ENCODE measurements around the gene MOSPD3.

GRCh38 chr7:100604028-100604975 is 8.0 kb upstream of the MOSPD3 start:
- peak; percentile 70 for TF ChIP-seq TAF1 (IDR thresholded peaks at IDR 0.05; ENCODE audit: low read depth, low read length)
- TF ChIP-seq TEAD4 (IDR thresholded peaks at IDR 0.05; ENCODE audit: low read depth, low read length), result no peak
- peak in 1 of 3 experiments; percentile 27; a peak in 2 of 4 replicates for TF ChIP-seq CTCF (IDR thresholded peaks at IDR 0.05; ENCODE audit: control extremely low read depth in 1 of 3, insufficient read depth in 1 of 3, low read depth in 1 of 3, low read length in 3 of 3)
- no peak for TF ChIP-seq GTF2F1 (IDR thresholded peaks at IDR 0.05; ENCODE audit: borderline replicate concordance, low read depth, low read length)
- TF ChIP-seq CTBP2 (IDR thresholded peaks at IDR 0.05; ENCODE audit: borderline replicate concordance, insufficient read depth, insufficient read length, low read length), result no peak
- TF ChIP-seq YY1 (IDR thresholded peaks at IDR 0.05; ENCODE audit: low read depth, low read length), result no peak
